Liver (tissue), 9 donors: Measurements from ENCODE around the gene NGF. TPM values are rescaled to one million over a fixed set of nuclear protein-coding genes. Genes with fewer than 3 reads are reported as not detected.
A peak's percentile ranks its signal among the peaks of the same experiment; 100 is the strongest.

ENCODE experiments used
- DNase-seq: peaks from one replicate; pipeline ENCODE4 v3.0.0-alpha.2; 2017; ENCODE audit warnings: low spot score
- H3K27ac ChIP-seq, 2 donors: one replicate each; pipeline ENCODE4 v1.7.0; 2013; ENCODE audit warnings: inconsistent platforms in 2 of 2, low read length in 2 of 2, control low read depth in 1 of 2, low read depth in 1 of 2, mild to moderate bottlenecking in 1 of 2
- H3K27me3 ChIP-seq, 4 donors: one replicate each; pipeline versions ENCODE4 v1.6.1 to v1.7.0; 2013; ENCODE audit warnings: low read length in 3 of 4, inconsistent platforms in 1 of 4, mild to moderate bottlenecking in 1 of 4, moderate library complexity in 1 of 4; ENCODE audit not compliant: control insufficient read depth in 4 of 4, insufficient read depth in 4 of 4
- H3K36me3 ChIP-seq, 4 donors: one replicate each; pipeline versions ENCODE4 v1.6.1 to v1.7.0; 2013; ENCODE audit warnings: low read length in 3 of 4, mild to moderate bottlenecking in 3 of 4, low read depth in 1 of 4, moderate library complexity in 1 of 4; ENCODE audit not compliant: control insufficient read depth in 4 of 4, insufficient read depth in 3 of 4
- H3K4me1 ChIP-seq, 4 donors: one replicate each; pipeline versions ENCODE4 v1.6.1 to v1.7.0; 2013; ENCODE audit warnings: low read length in 3 of 4, mild to moderate bottlenecking in 3 of 4, moderate library complexity in 1 of 4; ENCODE audit not compliant: control insufficient read depth in 4 of 4, insufficient read depth in 4 of 4
- H3K4me3 ChIP-seq, 3 donors: one replicate each; pipeline versions ENCODE4 v1.6.1 to v1.7.0; 2013; ENCODE audit warnings: low read length in 3 of 3, control low read depth in 1 of 3, low read depth in 1 of 3, mild to moderate bottlenecking in 1 of 3
- H3K9ac ChIP-seq, 2 donors: one replicate each; pipeline ENCODE4 v1.7.0; 2013; ENCODE audit warnings: low read length in 2 of 2, mild to moderate bottlenecking in 2 of 2, moderate library complexity in 2 of 2, control low read depth in 1 of 2, low read depth in 1 of 2
- H3K9me3 ChIP-seq, 4 donors: one replicate each; pipeline versions ENCODE4 v1.6.1 to v1.7.0; 2013; ENCODE audit warnings: low read length in 3 of 4; ENCODE audit not compliant: control insufficient read depth in 4 of 4
- EGR1 ChIP-seq, 2 donors: IDR thresholded peaks; 2 replicates each; pipeline ENCODE4 v1.6.1; 2016 to 2018; ENCODE audit warnings: antibody characterized with exemption in 2 of 2, low read depth in 2 of 2
- FOXA1 ChIP-seq: IDR thresholded peaks from 2 replicates; pipeline ENCODE4 v1.6.1; 2016; ENCODE audit warnings: antibody characterized with exemption
- FOXA2 ChIP-seq: IDR thresholded peaks from 2 replicates; pipeline ENCODE4 v1.6.1; 2016; ENCODE audit warnings: antibody characterized with exemption
- GABPA ChIP-seq, 2 donors: IDR thresholded peaks in 1 of 2; conservative IDR thresholded peaks in 1 of 2; 2 replicates each; pipeline ENCODE4 v1.6.1; 2016; ENCODE audit warnings: antibody characterized with exemption in 2 of 2, mild to moderate bottlenecking in 1 of 2, moderate library complexity in 1 of 2
- HNF4A ChIP-seq, 2 donors: conservative IDR thresholded peaks; 2 replicates each; pipeline ENCODE4 v1.6.1; 2016; ENCODE audit warnings: antibody characterized with exemption in 2 of 2, mild to moderate bottlenecking in 2 of 2
- JUND ChIP-seq, 2 donors: IDR thresholded peaks; 2 replicates each; pipeline ENCODE4 v1.6.1; 2016; ENCODE audit warnings: antibody characterized with exemption in 2 of 2
- NR2F2 ChIP-seq: IDR thresholded peaks from 2 replicates; pipeline ENCODE4 v1.6.1; 2016; ENCODE audit warnings: antibody characterized with exemption
- RAD21 ChIP-seq, 2 donors: IDR thresholded peaks; 2 replicates each; pipeline ENCODE4 v1.6.1; 2016; ENCODE audit warnings: antibody characterized with exemption in 2 of 2, mild to moderate bottlenecking in 2 of 2
- RXRA ChIP-seq, 2 donors: IDR thresholded peaks; 2 replicates each; pipeline ENCODE4 v1.6.1; 2017 to 2018; ENCODE audit warnings: antibody characterized with exemption in 2 of 2, mild to moderate bottlenecking in 1 of 2
- SP1 ChIP-seq: IDR thresholded peaks from 2 replicates; pipeline ENCODE4 v1.6.1; 2018; ENCODE audit warnings: antibody characterized with exemption, mild to moderate bottlenecking
- TAF1 ChIP-seq: conservative IDR thresholded peaks from 2 replicates; pipeline ENCODE4 v1.6.1; 2016; ENCODE audit warnings: antibody characterized with exemption, mild to moderate bottlenecking
- YY1 ChIP-seq: IDR thresholded peaks from 2 replicates; pipeline ENCODE4 v1.6.1; 2016; ENCODE audit warnings: antibody characterized with exemption, mild to moderate bottlenecking
- WGBS: extraction: QIAGEN DNeasy Blood & Tissue Kit; methylation state at CpG from one replicate; pipeline ENCODE4 v1.1.7; 2013; 5-methylcytosine and 5-hydroxymethylcytosine counted together
- polyA plus RNA-seq, 2 donors: library from polyadenylated mRNA; stranded (reverse) in 1 of 2; unstranded in 1 of 2; fragments of 200-250 nt in 1 of 2; fragments of >200 nt in 1 of 2; fragmentation: Nextera tagmentation in 1 of 2; extraction: Ambion mirVana in 1 of 2; gene quantifications; one replicate each; pipeline versions ENCODE4 v1.2.1 to v1.2.3, GENCODE V29; 2013 to 2015
- total RNA-seq, 2 donors: library from RNA; depleted of rRNA; stranded (reverse); fragments of >200 nt; gene quantifications; one replicate each; pipeline ENCODE4 v1.2.3, GENCODE V29; 2014
- TF ChIP-seq, protein P1 (sequence below): IDR thresholded peaks from 2 replicates; pipeline ENCODE4 v1.6.1; 2016; ENCODE audit warnings: antibody characterized with exemption, mild to moderate bottlenecking
- TF ChIP-seq, protein P2 (sequence below): IDR thresholded peaks from 2 replicates; pipeline ENCODE4 v1.6.1; 2016; ENCODE audit warnings: antibody characterized with exemption
- TF ChIP-seq, protein P3 (sequence below): fragments of 150-350 bp; IDR thresholded peaks from 2 replicates; pipeline ENCODE4 v1.5.1; 2017; ENCODE audit warnings: improper control_type of control experiment, low read depth, low read length; ENCODE audit not compliant: missing input control
- TF ChIP-seq, protein P4 (sequence below): IDR thresholded peaks from 2 replicates; pipeline ENCODE4 v1.6.1; 2016; ENCODE audit warnings: antibody characterized with exemption
- TF ChIP-seq, protein P5 (sequence below): IDR thresholded peaks from 2 replicates; pipeline ENCODE4 v1.6.1; 2016; ENCODE audit warnings: antibody characterized with exemption
- donor health status: healthy.
- donor health status: healthy.
- donor health status: healthy.
- donor health status: healthy.
- donor health status: healthy.

Gene NGF
- total and polyA plus RNA-seq, 4 donors = 0.79 to 2.1 (median 1.2) TPM

DNA sequence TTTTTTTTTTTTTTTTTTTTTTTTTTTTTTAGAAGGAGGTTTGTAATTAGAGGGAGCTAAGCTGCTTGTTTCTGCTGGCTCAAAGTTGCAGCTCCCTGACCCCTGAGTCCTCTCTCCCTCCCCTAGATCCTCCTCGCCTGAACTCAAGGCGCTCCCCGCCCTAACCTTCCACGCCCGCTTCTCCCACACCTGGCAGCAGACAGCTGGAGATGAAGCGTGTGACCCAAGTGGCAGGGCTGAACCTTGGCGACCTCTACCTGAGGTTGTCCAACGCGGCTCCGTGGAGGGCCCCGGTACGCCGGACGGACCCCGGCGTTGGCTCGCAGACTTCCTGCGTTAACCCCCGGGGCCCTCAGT lies 795 bp downstream of the NGF start:
- H3K36me3 ChIP-seq = no peaks in the 10 kb centered on the region
- peak overlapping the region in 1 of 3 donors; percentile 36 for H3K4me3 ChIP-seq
- DNase-seq = no peak
- TF ChIP-seq NR2F2 (no peak), EGR1 (IDR thresholded peaks at IDR 0.05; ENCODE audit: low read depth in 2 of 2) (no peak), SP1 (no peak), JUND (IDR thresholded peaks at IDR 0.05) (no peak), FOXA1 (no peak), RXRA (IDR thresholded peaks at IDR 0.05) (no peak), YY1 (no peak), GABPA (IDR thresholded peaks at IDR 0.05 in 1 of 2, conservative IDR thresholded peaks at IDR 0.05 in 1 of 2) (no peak)
- TF ChIP-seq, protein P1, sequence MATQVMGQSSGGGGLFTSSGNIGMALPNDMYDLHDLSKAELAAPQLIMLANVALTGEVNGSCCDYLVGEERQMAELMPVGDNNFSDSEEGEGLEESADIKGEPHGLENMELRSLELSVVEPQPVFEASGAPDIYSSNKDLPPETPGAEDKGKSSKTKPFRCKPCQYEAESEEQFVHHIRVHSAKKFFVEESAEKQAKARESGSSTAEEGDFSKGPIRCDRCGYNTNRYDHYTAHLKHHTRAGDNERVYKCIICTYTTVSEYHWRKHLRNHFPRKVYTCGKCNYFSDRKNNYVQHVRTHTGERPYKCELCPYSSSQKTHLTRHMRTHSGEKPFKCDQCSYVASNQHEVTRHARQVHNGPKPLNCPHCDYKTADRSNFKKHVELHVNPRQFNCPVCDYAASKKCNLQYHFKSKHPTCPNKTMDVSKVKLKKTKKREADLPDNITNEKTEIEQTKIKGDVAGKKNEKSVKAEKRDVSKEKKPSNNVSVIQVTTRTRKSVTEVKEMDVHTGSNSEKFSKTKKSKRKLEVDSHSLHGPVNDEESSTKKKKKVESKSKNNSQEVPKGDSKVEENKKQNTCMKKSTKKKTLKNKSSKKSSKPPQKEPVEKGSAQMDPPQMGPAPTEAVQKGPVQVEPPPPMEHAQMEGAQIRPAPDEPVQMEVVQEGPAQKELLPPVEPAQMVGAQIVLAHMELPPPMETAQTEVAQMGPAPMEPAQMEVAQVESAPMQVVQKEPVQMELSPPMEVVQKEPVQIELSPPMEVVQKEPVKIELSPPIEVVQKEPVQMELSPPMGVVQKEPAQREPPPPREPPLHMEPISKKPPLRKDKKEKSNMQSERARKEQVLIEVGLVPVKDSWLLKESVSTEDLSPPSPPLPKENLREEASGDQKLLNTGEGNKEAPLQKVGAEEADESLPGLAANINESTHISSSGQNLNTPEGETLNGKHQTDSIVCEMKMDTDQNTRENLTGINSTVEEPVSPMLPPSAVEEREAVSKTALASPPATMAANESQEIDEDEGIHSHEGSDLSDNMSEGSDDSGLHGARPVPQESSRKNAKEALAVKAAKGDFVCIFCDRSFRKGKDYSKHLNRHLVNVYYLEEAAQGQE = no peak
- TF ChIP-seq, protein P2, sequence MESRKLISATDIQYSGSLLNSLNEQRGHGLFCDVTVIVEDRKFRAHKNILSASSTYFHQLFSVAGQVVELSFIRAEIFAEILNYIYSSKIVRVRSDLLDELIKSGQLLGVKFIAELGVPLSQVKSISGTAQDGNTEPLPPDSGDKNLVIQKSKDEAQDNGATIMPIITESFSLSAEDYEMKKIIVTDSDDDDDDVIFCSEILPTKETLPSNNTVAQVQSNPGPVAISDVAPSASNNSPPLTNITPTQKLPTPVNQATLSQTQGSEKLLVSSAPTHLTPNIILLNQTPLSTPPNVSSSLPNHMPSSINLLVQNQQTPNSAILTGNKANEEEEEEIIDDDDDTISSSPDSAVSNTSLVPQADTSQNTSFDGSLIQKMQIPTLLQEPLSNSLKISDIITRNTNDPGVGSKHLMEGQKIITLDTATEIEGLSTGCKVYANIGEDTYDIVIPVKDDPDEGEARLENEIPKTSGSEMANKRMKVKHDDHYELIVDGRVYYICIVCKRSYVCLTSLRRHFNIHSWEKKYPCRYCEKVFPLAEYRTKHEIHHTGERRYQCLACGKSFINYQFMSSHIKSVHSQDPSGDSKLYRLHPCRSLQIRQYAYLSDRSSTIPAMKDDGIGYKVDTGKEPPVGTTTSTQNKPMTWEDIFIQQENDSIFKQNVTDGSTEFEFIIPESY = no peak
- TF ChIP-seq, protein P3, sequence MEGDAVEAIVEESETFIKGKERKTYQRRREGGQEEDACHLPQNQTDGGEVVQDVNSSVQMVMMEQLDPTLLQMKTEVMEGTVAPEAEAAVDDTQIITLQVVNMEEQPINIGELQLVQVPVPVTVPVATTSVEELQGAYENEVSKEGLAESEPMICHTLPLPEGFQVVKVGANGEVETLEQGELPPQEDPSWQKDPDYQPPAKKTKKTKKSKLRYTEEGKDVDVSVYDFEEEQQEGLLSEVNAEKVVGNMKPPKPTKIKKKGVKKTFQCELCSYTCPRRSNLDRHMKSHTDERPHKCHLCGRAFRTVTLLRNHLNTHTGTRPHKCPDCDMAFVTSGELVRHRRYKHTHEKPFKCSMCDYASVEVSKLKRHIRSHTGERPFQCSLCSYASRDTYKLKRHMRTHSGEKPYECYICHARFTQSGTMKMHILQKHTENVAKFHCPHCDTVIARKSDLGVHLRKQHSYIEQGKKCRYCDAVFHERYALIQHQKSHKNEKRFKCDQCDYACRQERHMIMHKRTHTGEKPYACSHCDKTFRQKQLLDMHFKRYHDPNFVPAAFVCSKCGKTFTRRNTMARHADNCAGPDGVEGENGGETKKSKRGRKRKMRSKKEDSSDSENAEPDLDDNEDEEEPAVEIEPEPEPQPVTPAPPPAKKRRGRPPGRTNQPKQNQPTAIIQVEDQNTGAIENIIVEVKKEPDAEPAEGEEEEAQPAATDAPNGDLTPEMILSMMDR = no peak
- TF ChIP-seq, protein P4, sequence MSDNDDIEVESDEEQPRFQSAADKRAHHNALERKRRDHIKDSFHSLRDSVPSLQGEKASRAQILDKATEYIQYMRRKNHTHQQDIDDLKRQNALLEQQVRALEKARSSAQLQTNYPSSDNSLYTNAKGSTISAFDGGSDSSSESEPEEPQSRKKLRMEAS = no peak
- TF ChIP-seq, protein P5, sequence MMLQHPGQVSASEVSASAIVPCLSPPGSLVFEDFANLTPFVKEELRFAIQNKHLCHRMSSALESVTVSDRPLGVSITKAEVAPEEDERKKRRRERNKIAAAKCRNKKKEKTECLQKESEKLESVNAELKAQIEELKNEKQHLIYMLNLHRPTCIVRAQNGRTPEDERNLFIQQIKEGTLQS = no peak
- WGBS = 6% methylated on average over 19 of the region's 19 CpGs
- peaks cover 0 to 6% (median 0%) of the 10 kb centered on the region in 4 donors for H3K4me1 ChIP-seq
- H3K9ac ChIP-seq = no peak overlapping the region
- H3K27me3 ChIP-seq = peaks cover 0 to 25% (median 10%) of the 10 kb centered on the region in 4 donors
- H3K9me3 ChIP-seq = no peaks in the 10 kb centered on the region
- peak overlapping the region in 1 of 2 donors; percentile 69 for H3K27ac ChIP-seq

DNA sequence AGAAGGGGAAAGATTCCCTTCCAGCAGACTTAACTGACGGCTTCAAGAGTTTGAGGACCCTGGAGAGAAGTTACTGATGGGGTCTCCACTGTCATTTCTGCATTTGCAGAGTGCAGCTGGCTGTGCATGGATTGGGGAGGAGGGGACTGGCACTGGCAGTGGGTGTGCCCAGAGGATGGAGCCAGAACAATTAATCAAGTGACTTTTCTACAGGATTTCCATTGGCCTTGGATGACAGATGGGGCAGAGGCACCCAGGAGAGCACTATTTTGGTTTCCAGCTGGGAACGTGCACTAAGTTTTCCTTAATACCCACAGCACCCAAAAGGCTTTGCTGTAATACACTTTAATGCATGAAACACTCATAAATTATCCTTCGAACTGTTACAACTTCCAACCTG lies 1.3 kb downstream of the NGF start:
- H3K9me3 ChIP-seq = no peaks in the 10 kb centered on the region
- 60% methylated on average over 3 of the region's 3 CpGs for WGBS
- DNase-seq = no peak
- peaks cover 0 to 6% (median 0%) of the 10 kb centered on the region in 4 donors for H3K4me1 ChIP-seq
- TF ChIP-seq RXRA (IDR thresholded peaks at IDR 0.05) (no peak), YY1 (no peak), SP1 (no peak), GABPA (IDR thresholded peaks at IDR 0.05 in 1 of 2, conservative IDR thresholded peaks at IDR 0.05 in 1 of 2) (no peak), EGR1 (IDR thresholded peaks at IDR 0.05; ENCODE audit: low read depth in 2 of 2) (no peak), TAF1 (no peak), HNF4A (conservative IDR thresholded peaks at IDR 0.05) (no peak), FOXA2 (no peak), JUND (IDR thresholded peaks at IDR 0.05) (no peak), RAD21 (IDR thresholded peaks at IDR 0.05) (no peak)
- TF ChIP-seq, protein P4 = no peak
- TF ChIP-seq, protein P5 = no peak
- H3K27me3 ChIP-seq = peaks cover 0 to 28% (median 10%) of the 10 kb centered on the region in 4 donors
- no peak overlapping the region for H3K4me3 ChIP-seq
- no peak overlapping the region for H3K9ac ChIP-seq
- no peak overlapping the region for H3K27ac ChIP-seq
- H3K36me3 ChIP-seq = no peaks in the 10 kb centered on the region
